HG03175 (cell line): ENCODE data around the gene SRD5A2.

Experiments used
- ATAC-seq: cut with Tn5 transposase; IDR thresholded peaks from one replicate; pipeline ENCODE4 v1.9.1; 2021; ENCODE audit warnings: mild to moderate bottlenecking, moderate library complexity; ENCODE audit not compliant: unreplicated experiment

The SRD5A2 gene

GRCh38 chr2:31474296-31474695 is 106.4 kb downstream of the SRD5A2 start:
- ATAC-seq: no peak
